ENCODE data around the gene GOLGA5. TPM values are rescaled to one million over a fixed set of nuclear protein-coding genes. Genes with fewer than 3 reads are reported as not detected.

GOLGA5 gene
- total and polyA plus RNA-seq, 2 experiments from 2014 or later: 26.2 to 30.2 TPM

- TF ChIP-seq ZNF462 (CRISPR knock-in tag; IDR thresholded peaks at IDR 0.05): no peak
- TF ChIP-seq CTCF (conservative IDR thresholded peaks at IDR 0.05; ENCODE audit: low read depth in 2 of 2): no peak
- no peak for TF ChIP-seq ZNF331 (CRISPR knock-in tag; IDR thresholded peaks at IDR 0.05; ENCODE audit: low read depth)
Measured at GRCh38 chr14:92841930-92842329, 47.8 kb downstream of the GOLGA5 start (continued).

DNA sequence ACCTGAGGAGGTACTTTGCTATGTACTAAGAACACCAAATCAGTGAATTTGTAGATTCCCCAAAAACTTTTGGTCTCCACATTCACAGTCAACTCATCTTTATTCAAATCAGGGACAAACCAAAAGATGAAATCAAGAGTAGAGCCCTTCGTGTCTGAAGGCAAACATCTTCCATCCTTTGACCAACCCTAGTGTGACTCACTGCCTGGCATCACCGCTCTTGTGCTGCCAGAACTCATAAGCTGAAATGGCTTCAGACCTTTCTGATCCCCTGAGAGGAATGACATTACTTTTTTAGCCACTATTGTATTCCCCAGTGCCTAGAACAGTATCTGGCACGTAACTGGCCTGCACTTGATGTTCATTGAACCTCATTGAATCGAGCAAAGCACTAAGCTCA lies 50.1 kb downstream of the GOLGA5 start:
- H3K27me3 Mint-ChIP-seq (ENCODE audit: insufficient read depth, low read depth, poor library complexity): no peaks in the 10 kb centered on the region
- ATAC-seq: no peak

More for the DNA sequence above, 50.1 kb downstream of the GOLGA5 start:
- H3K4me2 ChIP-seq: no peak overlapping the region
- Mint-ChIP-seq H3K4me1 (no peaks in the 10 kb centered on the region; the same call in 2 of the 3 replicates), H3K27ac (no peak overlapping the region), H3K36me3 (ENCODE audit: low read depth) (peaks cover 4% of the 10 kb centered on the region; the same call in 1 of the 3 replicates), H3K4me3 (no peak overlapping the region), H3K9me3 (no peaks in the 10 kb centered on the region)
- no peaks in the 10 kb centered on the region for H4K20me1 ChIP-seq (replicated peaks; ENCODE audit: insufficient read depth)
- DNase-seq (ENCODE audit: low spot score): no peak
- H3F3A ChIP-seq (replicated peaks; ENCODE audit: low read depth): no peaks in the 10 kb centered on the region
- no peaks in the 10 kb centered on the region for H3K27me3 ChIP-seq (ENCODE audit: insufficient read depth)
- no peak overlapping the region for H3K27ac ChIP-seq (ENCODE audit: low read depth)
- no peak overlapping the region for H3K4me3 ChIP-seq
- peaks cover 8% of the 10 kb centered on the region for H3K36me3 ChIP-seq (ENCODE audit: insufficient read depth)
- H3K79me2 ChIP-seq (replicated peaks; ENCODE audit: insufficient read depth): no peaks in the 10 kb centered on the region
- H3K9me2 ChIP-seq (ENCODE audit: insufficient read depth): no peaks in the 10 kb centered on the region
- no peak overlapping the region for H2AFZ ChIP-seq
- TF ChIP-seq, protein P1, sequence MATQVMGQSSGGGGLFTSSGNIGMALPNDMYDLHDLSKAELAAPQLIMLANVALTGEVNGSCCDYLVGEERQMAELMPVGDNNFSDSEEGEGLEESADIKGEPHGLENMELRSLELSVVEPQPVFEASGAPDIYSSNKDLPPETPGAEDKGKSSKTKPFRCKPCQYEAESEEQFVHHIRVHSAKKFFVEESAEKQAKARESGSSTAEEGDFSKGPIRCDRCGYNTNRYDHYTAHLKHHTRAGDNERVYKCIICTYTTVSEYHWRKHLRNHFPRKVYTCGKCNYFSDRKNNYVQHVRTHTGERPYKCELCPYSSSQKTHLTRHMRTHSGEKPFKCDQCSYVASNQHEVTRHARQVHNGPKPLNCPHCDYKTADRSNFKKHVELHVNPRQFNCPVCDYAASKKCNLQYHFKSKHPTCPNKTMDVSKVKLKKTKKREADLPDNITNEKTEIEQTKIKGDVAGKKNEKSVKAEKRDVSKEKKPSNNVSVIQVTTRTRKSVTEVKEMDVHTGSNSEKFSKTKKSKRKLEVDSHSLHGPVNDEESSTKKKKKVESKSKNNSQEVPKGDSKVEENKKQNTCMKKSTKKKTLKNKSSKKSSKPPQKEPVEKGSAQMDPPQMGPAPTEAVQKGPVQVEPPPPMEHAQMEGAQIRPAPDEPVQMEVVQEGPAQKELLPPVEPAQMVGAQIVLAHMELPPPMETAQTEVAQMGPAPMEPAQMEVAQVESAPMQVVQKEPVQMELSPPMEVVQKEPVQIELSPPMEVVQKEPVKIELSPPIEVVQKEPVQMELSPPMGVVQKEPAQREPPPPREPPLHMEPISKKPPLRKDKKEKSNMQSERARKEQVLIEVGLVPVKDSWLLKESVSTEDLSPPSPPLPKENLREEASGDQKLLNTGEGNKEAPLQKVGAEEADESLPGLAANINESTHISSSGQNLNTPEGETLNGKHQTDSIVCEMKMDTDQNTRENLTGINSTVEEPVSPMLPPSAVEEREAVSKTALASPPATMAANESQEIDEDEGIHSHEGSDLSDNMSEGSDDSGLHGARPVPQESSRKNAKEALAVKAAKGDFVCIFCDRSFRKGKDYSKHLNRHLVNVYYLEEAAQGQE (IDR thresholded peaks at IDR 0.05; ENCODE audit: unreplicated experiment): no peak
- no peak for TF ChIP-seq ZNF331 (CRISPR knock-in tag; IDR thresholded peaks at IDR 0.05; ENCODE audit: low read depth)
- H3K4me1 ChIP-seq (ENCODE audit: insufficient read depth): no peaks in the 10 kb centered on the region
